SK-N-SH (cell line): ENCODE data around the gene SEMA3F. TPM values are rescaled to one million over a fixed set of nuclear protein-coding genes. Genes with fewer than 3 reads are reported as not detected.

ENCODE experiments used
- CTCF ChIA-PET: fragments of 300-600, 350-600 bp; formaldehyde crosslinking; extraction: SDS; loops from one replicate; lab custom pipeline; 2021; lab: Yijun Ruan, JAX
- POLR2A ChIA-PET: fragments of 350-600 bp; sonication (Branson Sonifier 250); formaldehyde crosslinking; extraction: SDS; loops from one replicate; lab custom pipeline; 2020; ENCODE audit warnings: antibody characterized with exemption, inconsistent platforms; lab: Yijun Ruan, JAX
- DNase-seq: peaks from one replicate; pipeline ENCODE4 v3.0.0; 2012
- H2AFZ ChIP-seq: fragments of 200-600 bp; sonication (generic); 2 replicates; pipeline ENCODE4 v1.8.1; 2016; ENCODE audit warnings: antibody characterized with exemption, mild to moderate bottlenecking, low read depth
- H3F3A ChIP-seq: fragments of 200-600 bp; sonication (generic); replicated peaks from 2 replicates; pipeline ENCODE3; 2016; ENCODE audit warnings: antibody characterized with exemption, mild to moderate bottlenecking; ENCODE audit not compliant: insufficient read depth
- H3K27ac ChIP-seq, 2 experiments: fragments of 200-500 bp in 1 of 2; fragments of 200-600 bp in 1 of 2; sonication (Bioruptor generic) in 1 of 2; sonication (generic), shearing (Covaris generic) in 1 of 2; 2 replicates each; pipeline versions ENCODE4 v1.5.1 to v1.6.1; 2014 to 2016; ENCODE audit warnings: low read depth in 2 of 2, inconsistent platforms in 1 of 2, low read length in 1 of 2, mild to moderate bottlenecking in 1 of 2, mixed read lengths in 1 of 2
- H3K27me3 ChIP-seq: fragments of 200-600 bp; sonication (generic), shearing (Covaris generic); 2 replicates; pipeline ENCODE4 v1.6.1; 2016; ENCODE audit warnings: mixed run types; ENCODE audit not compliant: insufficient read depth
- H3K36me3 ChIP-seq, 2 experiments: fragments of 200-500 bp in 1 of 2; fragments of 200-600 bp in 1 of 2; sonication (Bioruptor generic) in 1 of 2; sonication (generic) in 1 of 2; replicated peaks in 1 of 2; 2 replicates each; pipeline versions ENCODE3 to v1.5.1; 2014 to 2016; ENCODE audit warnings: low read length in 1 of 2, mild to moderate bottlenecking in 1 of 2; ENCODE audit not compliant: insufficient read depth in 2 of 2, control insufficient read depth in 1 of 2
- H3K4me1 ChIP-seq, 2 experiments: fragments of 200-500 bp in 1 of 2; fragments of 200-600 bp in 1 of 2; sonication (Bioruptor generic) in 1 of 2; sonication (generic), shearing (Covaris generic) in 1 of 2; 2 replicates each; pipeline versions ENCODE4 v1.5.1 to v1.6.1; 2014 to 2016; ENCODE audit warnings: low read depth in 1 of 2, low read length in 1 of 2, mixed run types in 1 of 2; ENCODE audit not compliant: insufficient read depth in 2 of 2, control insufficient read depth in 1 of 2
- H3K4me2 ChIP-seq: fragments of 200-600 bp; sonication (generic), shearing (Covaris generic); 2 replicates; pipeline ENCODE4 v1.6.1; 2017; ENCODE audit warnings: mixed run types
- H3K4me3 ChIP-seq, 2 experiments: fragments of 200-500 bp in 1 of 2; fragments of 200-600 bp in 1 of 2; sonication (Bioruptor generic) in 1 of 2; sonication (generic), shearing (Covaris generic) in 1 of 2; 2 replicates each; pipeline versions ENCODE4 v1.5.1 to v1.8.1; 2014 to 2016; ENCODE audit warnings: low read depth in 2 of 2, inconsistent platforms in 1 of 2, low read length in 1 of 2, mild to moderate bottlenecking in 1 of 2, mixed read lengths in 1 of 2, moderate library complexity in 1 of 2
- H3K79me2 ChIP-seq: fragments of 200-600 bp; sonication (generic); 2 replicates; pipeline ENCODE4 v1.8.1; 2017; ENCODE audit warnings: mild to moderate bottlenecking; ENCODE audit not compliant: insufficient read depth
- H3K9ac ChIP-seq: fragments of 200-600 bp; sonication (generic); 2 replicates; pipeline ENCODE4 v1.6.1; 2017; ENCODE audit warnings: mixed run types
- H3K9me2 ChIP-seq: fragments of 200-600 bp; sonication (generic); 2 replicates; pipeline ENCODE4 v1.6.1; 2017; ENCODE audit warnings: mixed run types
- H3K9me3 ChIP-seq: fragments of 200-600 bp; sonication (generic); 2 replicates; pipeline ENCODE4 v1.6.1; 2017; ENCODE audit warnings: mixed run types, mild to moderate bottlenecking, moderate library complexity
- H4K20me1 ChIP-seq: fragments of 200-600 bp; sonication (generic); 2 replicates; pipeline ENCODE4 v1.6.1; 2017; ENCODE audit warnings: mild to moderate bottlenecking, mixed run types; ENCODE audit not compliant: insufficient read depth
- EP300 ChIP-seq, 2 experiments: IDR thresholded peaks; 2 replicates each; pipeline versions ENCODE4 v1.4.0 to v1.6.1; 2012; ENCODE audit warnings: borderline replicate concordance in 1 of 2, low read depth in 1 of 2, low read length in 1 of 2
- FOSL2 ChIP-seq: IDR thresholded peaks from 2 replicates; pipeline ENCODE4 v1.4.0; 2012; ENCODE audit warnings: low read depth, mild to moderate bottlenecking, moderate library complexity, borderline replicate concordance
- GABPA ChIP-seq: IDR thresholded peaks from 2 replicates; pipeline ENCODE4 v1.4.0; 2012; ENCODE audit warnings: low read depth, mild to moderate bottlenecking
- MEF2A ChIP-seq: IDR thresholded peaks from 2 replicates; pipeline ENCODE4 v1.4.0; 2012; ENCODE audit warnings: low read depth, borderline replicate concordance
- NFIC ChIP-seq: IDR thresholded peaks from 2 replicates; pipeline ENCODE4 v1.4.0; 2012; ENCODE audit warnings: borderline replicate concordance
- NRF1 ChIP-seq: IDR thresholded peaks from 2 replicates; pipeline ENCODE4 v1.6.1; 2012; ENCODE audit warnings: low read depth, mild to moderate bottlenecking, low read length
- POLR2AphosphoS5 ChIP-seq: IDR thresholded peaks from 2 replicates; pipeline ENCODE4 v1.6.1; 2012; ENCODE audit warnings: low read depth, low read length
- RAD21 ChIP-seq: IDR thresholded peaks from 2 replicates; pipeline ENCODE4 v1.6.1; 2012; ENCODE audit warnings: mild to moderate bottlenecking, low read length
- RCOR1 ChIP-seq: fragments of 150-350 bp; IDR thresholded peaks from 2 replicates; pipeline ENCODE4 v1.6.1; 2017; ENCODE audit warnings: antibody characterized with exemption, low read length
- RFX5 ChIP-seq: IDR thresholded peaks from 2 replicates; pipeline ENCODE4 v1.6.1; 2012; ENCODE audit warnings: mild to moderate bottlenecking, improper control_type of control experiment, low read length
- SMC3 ChIP-seq: IDR thresholded peaks from 2 replicates; pipeline ENCODE4 v1.6.1; 2012; ENCODE audit warnings: low read depth, low read length, improper control_type of control experiment
- TAF1 ChIP-seq: IDR thresholded peaks from 2 replicates; pipeline ENCODE4 v1.6.1; 2012; ENCODE audit warnings: low read depth, mild to moderate bottlenecking, low read length, moderate library complexity, borderline replicate concordance
- WGBS: methylation state at CpG from one replicate; pipeline ENCODE4 v1.1.6; 2017; ENCODE audit warnings: low lambda C conversion rate; 5-methylcytosine and 5-hydroxymethylcytosine counted together
- polyA plus RNA-seq, 3 experiments: library from polyadenylated mRNA; depleted of rRNA; stranded (reverse); fragments of >200 nt; gene quantifications; 2 replicates each; pipeline ENCODE4 v1.2.3, GENCODE V29; 2012
- TF ChIP-seq, protein P1 (sequence below): fragments of 150-350 bp; IDR thresholded peaks from 2 replicates; pipeline ENCODE4 v1.6.1; 2017; ENCODE audit warnings: antibody characterized with exemption, low read length, low read depth, borderline replicate concordance
- TF ChIP-seq, protein P2 (sequence below): fragments of 150-350 bp; IDR thresholded peaks from 2 replicates; pipeline ENCODE4 v1.6.1; 2016; ENCODE audit warnings: mild to moderate bottlenecking, low read depth, low read length
- TF ChIP-seq, protein P3 (sequence below): IDR thresholded peaks from 2 replicates; pipeline ENCODE4 v1.4.0; 2012; ENCODE audit warnings: low read depth

SEMA3F gene
- polyA plus RNA-seq, 1 of the 3 experiments (the other 2 are of a cell fraction) = 30.4 TPM

DNA sequence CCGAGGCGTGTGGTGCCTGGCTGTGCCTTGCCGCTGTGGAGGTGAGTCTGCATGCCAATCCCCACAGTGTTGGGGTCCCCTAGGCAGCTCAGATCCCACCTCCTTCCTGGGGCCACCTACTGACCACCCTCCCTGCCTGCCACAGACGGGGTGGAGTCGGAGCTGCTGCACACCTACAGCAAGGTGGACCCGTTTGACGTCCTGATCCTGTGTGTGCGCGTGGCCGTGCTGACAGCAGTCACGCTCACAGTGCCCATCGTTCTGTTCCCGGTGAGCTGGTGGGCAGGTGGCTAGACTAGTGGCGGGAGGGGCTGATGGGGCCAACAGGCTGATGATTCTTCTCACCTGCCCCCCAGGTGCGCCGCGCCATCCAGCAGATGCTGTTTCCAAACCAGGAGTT, 63.3 kb downstream of the SEMA3F start:
- H3K4me2 ChIP-seq = no peak overlapping the region
- ChIA-PET POLR2A (no interaction called here), CTCF (interaction anchor here (0.7 to 61.6 kb wide), 5 partner anchors 8 to 55 kb away, joined by 3 to 1375 read pairs (median 8); partner anchors contain the start of gene GNAT1)
- no peaks in the 10 kb centered on the region for H3K9me3 ChIP-seq
- DNase-seq = no peak
- H3K27ac ChIP-seq = no peak overlapping the region
- WGBS = 48% methylated on average over 3 of the region's 17 CpGs
- no peak overlapping the region for H2AFZ ChIP-seq
- no peak overlapping the region for H3K4me3 ChIP-seq
- H4K20me1 ChIP-seq = no peaks in the 10 kb centered on the region
- H3K27me3 ChIP-seq = no peaks in the 10 kb centered on the region
- no peaks in the 10 kb centered on the region for H3K36me3 ChIP-seq
- no peaks in the 10 kb centered on the region for H3K9me2 ChIP-seq
- H3K79me2 ChIP-seq = no peaks in the 10 kb centered on the region
- H3K4me1 ChIP-seq = peaks cover 0 to under 1% of the 10 kb centered on the region in 2 experiments; a peak in 1 of 4 replicates
- no peak for TF ChIP-seq POLR2AphosphoS5
- TF ChIP-seq NRF1 = no peak
- no peak for TF ChIP-seq RAD21
- TF ChIP-seq, protein P1, sequence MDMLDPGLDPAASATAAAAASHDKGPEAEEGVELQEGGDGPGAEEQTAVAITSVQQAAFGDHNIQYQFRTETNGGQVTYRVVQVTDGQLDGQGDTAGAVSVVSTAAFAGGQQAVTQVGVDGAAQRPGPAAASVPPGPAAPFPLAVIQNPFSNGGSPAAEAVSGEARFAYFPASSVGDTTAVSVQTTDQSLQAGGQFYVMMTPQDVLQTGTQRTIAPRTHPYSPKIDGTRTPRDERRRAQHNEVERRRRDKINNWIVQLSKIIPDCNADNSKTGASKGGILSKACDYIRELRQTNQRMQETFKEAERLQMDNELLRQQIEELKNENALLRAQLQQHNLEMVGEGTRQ = no peak
- TF ChIP-seq RCOR1 = no peak
- TF ChIP-seq NFIC = no peak
- TF ChIP-seq SMC3 = no peak
- no peak for TF ChIP-seq TAF1
- no peak for TF ChIP-seq FOSL2
- H3K9ac ChIP-seq = no peak overlapping the region
- H3F3A ChIP-seq = no peaks in the 10 kb centered on the region

DNA sequence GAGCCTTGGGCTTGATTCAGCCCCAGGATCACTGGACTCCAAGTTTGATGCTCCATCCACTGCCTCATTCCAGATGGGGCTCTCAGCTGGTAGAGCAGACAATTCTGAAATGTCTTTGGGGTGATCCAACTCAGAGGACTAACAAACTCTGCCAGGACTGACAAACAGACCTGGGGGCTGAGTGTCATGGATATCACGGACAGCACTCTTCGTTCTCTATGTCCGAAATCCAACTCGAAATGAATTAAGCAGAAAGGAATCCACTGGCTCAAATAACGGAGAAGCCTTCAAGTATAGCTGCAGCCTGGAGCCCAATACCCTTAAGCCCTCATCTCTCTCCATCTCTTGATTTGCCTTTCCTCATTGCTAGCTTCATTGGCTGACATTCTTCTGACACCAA, 64.2 kb downstream of the SEMA3F start:
- Histone ChIP-seq H3K9me2 (no peaks in the 10 kb centered on the region), H3K9ac (no peak overlapping the region), H3F3A (no peaks in the 10 kb centered on the region), H3K4me1 (no peaks in the 10 kb centered on the region; a peak in 1 of 4 replicates), H2AFZ (no peak overlapping the region), H4K20me1 (no peaks in the 10 kb centered on the region), H3K4me3 (no peak overlapping the region), H3K4me2 (no peak overlapping the region), H3K27ac (no peak overlapping the region), H3K79me2 (no peaks in the 10 kb centered on the region), H3K27me3 (peaks cover 6% of the 10 kb centered on the region; the same call in 1 of the 2 replicates), H3K9me3 (no peaks in the 10 kb centered on the region), H3K36me3 (no peaks in the 10 kb centered on the region)
- CTCF ChIA-PET = interaction anchor here (0.7 to 61.6 kb wide), 7 partner anchors 9 to 95 kb away, joined by 3 to 1375 read pairs (median 4); partner anchors contain the start of genes GNAT1 and SLC38A3
- TF ChIP-seq, protein P2, sequence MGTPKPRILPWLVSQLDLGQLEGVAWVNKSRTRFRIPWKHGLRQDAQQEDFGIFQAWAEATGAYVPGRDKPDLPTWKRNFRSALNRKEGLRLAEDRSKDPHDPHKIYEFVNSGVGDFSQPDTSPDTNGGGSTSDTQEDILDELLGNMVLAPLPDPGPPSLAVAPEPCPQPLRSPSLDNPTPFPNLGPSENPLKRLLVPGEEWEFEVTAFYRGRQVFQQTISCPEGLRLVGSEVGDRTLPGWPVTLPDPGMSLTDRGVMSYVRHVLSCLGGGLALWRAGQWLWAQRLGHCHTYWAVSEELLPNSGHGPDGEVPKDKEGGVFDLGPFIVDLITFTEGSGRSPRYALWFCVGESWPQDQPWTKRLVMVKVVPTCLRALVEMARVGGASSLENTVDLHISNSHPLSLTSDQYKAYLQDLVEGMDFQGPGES = no peak
- no peak for TF ChIP-seq GABPA
- TF ChIP-seq MEF2A = no peak
- no peak for TF ChIP-seq SMC3
- no peak for TF ChIP-seq RFX5
- TF ChIP-seq, protein P3, sequence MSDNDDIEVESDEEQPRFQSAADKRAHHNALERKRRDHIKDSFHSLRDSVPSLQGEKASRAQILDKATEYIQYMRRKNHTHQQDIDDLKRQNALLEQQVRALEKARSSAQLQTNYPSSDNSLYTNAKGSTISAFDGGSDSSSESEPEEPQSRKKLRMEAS = no peak
- no peak for TF ChIP-seq RAD21
- TF ChIP-seq TAF1 = no peak
- no peak for TF ChIP-seq EP300 (IDR thresholded peaks at IDR 0.05; ENCODE audit: borderline replicate concordance in 1 of 2, low read depth in 1 of 2, low read length in 1 of 2)
- POLR2A ChIA-PET = no interaction called here
- WGBS = 91% methylated on average over 5 of the region's 5 CpGs
- DNase-seq = no peak
